HepG2 (cell line): ENCODE measurements around the gene SEMA3B. TPM values are rescaled to one million over a fixed set of nuclear protein-coding genes. Genes with fewer than 3 reads are reported as not detected.

ENCODE experiments used
- BRD4 ChIP-seq: sonication (generic); formaldehyde crosslinking; IDR thresholded peaks from 2 replicates; pipeline ENCODE4 v1.4.0; 2020; ENCODE audit warnings: missing genetic modification reagents
- CCAR2 ChIP-seq: fragments of 200-400 bp; formaldehyde crosslinking; optimal IDR thresholded peaks from 2 replicates; pipeline ENCODE3; 2018; ENCODE audit warnings: low read depth, mild to moderate bottlenecking, low read length, moderate library complexity
- E2F5 ChIP-seq: sonication (generic); formaldehyde crosslinking; conservative IDR thresholded peaks from 2 replicates; pipeline ENCODE4 v1.4.0; 2020; ENCODE audit warnings: missing genetic modification reagents
- ELK4 ChIP-seq: sonication (generic); formaldehyde crosslinking; IDR thresholded peaks from 2 replicates; pipeline ENCODE4 v1.9.0; 2021; ENCODE audit warnings: missing genetic modification reagents, borderline replicate concordance
- GPBP1L1 ChIP-seq: sonication (generic); formaldehyde crosslinking; IDR thresholded peaks from 2 replicates; pipeline ENCODE4 v1.5.0; 2020; ENCODE audit warnings: mild to moderate bottlenecking, missing genetic modification reagents
- HDAC1 ChIP-seq: sonication (generic); formaldehyde crosslinking; IDR thresholded peaks from 2 replicates; pipeline ENCODE4 v1.5.1; 2020; ENCODE audit warnings: mild to moderate bottlenecking, missing genetic modification reagents
- HNRNPK ChIP-seq: fragments of 200-400 bp; formaldehyde crosslinking; IDR thresholded peaks from 2 replicates; pipeline ENCODE4 v1.6.1; 2018; ENCODE audit warnings: low read length, low read depth, moderate library complexity, mild to moderate bottlenecking; ENCODE audit not compliant: poor library complexity, severe bottlenecking
- MYC ChIP-seq: sonication (generic); formaldehyde crosslinking; IDR thresholded peaks from 2 replicates; pipeline ENCODE4 v1.9.0; 2021; ENCODE audit warnings: missing genetic modification reagents, borderline replicate concordance
- NR3C1 ChIP-seq: sonication (generic); formaldehyde crosslinking; IDR thresholded peaks from 2 replicates; pipeline ENCODE4 v1.4.0; 2020; ENCODE audit warnings: missing genetic modification reagents
- PHF20 ChIP-seq: sonication (generic); formaldehyde crosslinking; IDR thresholded peaks from 2 replicates; pipeline ENCODE4 v1.5.0; 2020; ENCODE audit warnings: mild to moderate bottlenecking, missing genetic modification reagents
- SIN3A ChIP-seq: IDR thresholded peaks from 2 replicates; pipeline ENCODE4 v1.6.1; 2011; ENCODE audit warnings: low read depth, mild to moderate bottlenecking, control low read depth, low read length, borderline replicate concordance
- SOX13 ChIP-seq, 3 experiments: fragments of 450-650 bp in 1 of 3; sonication (generic) in 1 of 3; formaldehyde crosslinking in 1 of 3; IDR thresholded peaks in 2 of 3; conservative IDR thresholded peaks in 1 of 3; 2 replicates each; pipeline versions ENCODE4 v1.5.0 to v1.6.1; 2016 to 2020; ENCODE audit warnings: antibody characterized with exemption in 1 of 3, mild to moderate bottlenecking in 1 of 3, missing compliant biosample characterization in 1 of 3, missing genetic modification reagents in 1 of 3, moderate library complexity in 1 of 3
- SP2 ChIP-seq: sonication (generic); formaldehyde crosslinking; IDR thresholded peaks from 2 replicates; pipeline ENCODE4 v1.5.1; 2020; ENCODE audit warnings: mild to moderate bottlenecking, missing genetic modification reagents
- ZBTB8A ChIP-seq: sonication (generic); formaldehyde crosslinking; IDR thresholded peaks from 2 replicates; pipeline ENCODE4 v1.4.0; 2020; ENCODE audit warnings: mild to moderate bottlenecking, low read depth, missing genetic modification reagents, borderline replicate concordance
- ZFP90 ChIP-seq: sonication (generic); formaldehyde crosslinking; IDR thresholded peaks from 2 replicates; pipeline ENCODE4 v1.8.0; 2022; ENCODE audit warnings: missing genetic modification reagents, mild to moderate bottlenecking, inconsistent platforms, borderline replicate concordance
- ZNF292 ChIP-seq: sonication (generic); formaldehyde crosslinking; IDR thresholded peaks from 2 replicates; pipeline ENCODE4 v1.8.1; 2022; ENCODE audit warnings: mild to moderate bottlenecking, low read depth, missing genetic modification reagents, borderline replicate concordance
- ZNF598 ChIP-seq: sonication (generic); formaldehyde crosslinking; IDR thresholded peaks from 2 replicates; pipeline ENCODE4 v1.5.1; 2020; ENCODE audit warnings: mild to moderate bottlenecking, missing genetic modification reagents, borderline replicate concordance
- polyA plus RNA-seq, 8 experiments: library from polyadenylated mRNA; depleted of rRNA in 3 of 8; stranded (reverse) in 7 of 8; unstranded in 1 of 8; fragments of >200 nt; fragmentation: Illumina TruSeq in 4 of 8; extraction: Trizol in 4 of 8; gene quantifications; 2 replicates each; pipeline versions ENCODE4 v1.2.1 to v1.2.3, GENCODE V29; 2011 to 2016; ENCODE audit warnings: low read depth in 4 of 8, missing spikeins in 1 of 8, mixed read lengths in 1 of 8; ENCODE audit not compliant: insufficient read depth in 1 of 8
- total RNA-seq, 5 experiments: library from RNA; depleted of rRNA; stranded (reverse); fragments of >200 nt; fragmentation: Illumina TruSeq; extraction: Trizol; gene quantifications; 2 replicates each; pipeline ENCODE4 v1.2.3, GENCODE V29; 2016; ENCODE audit warnings: low read depth in 1 of 5
- TF ChIP-seq, protein P1 (sequence below): sonication (generic); formaldehyde crosslinking; IDR thresholded peaks from 2 replicates; pipeline ENCODE4 v1.4.0; 2020; ENCODE audit warnings: mild to moderate bottlenecking, missing genetic modification reagents
- TF ChIP-seq, protein P2 (sequence below): sonication (generic); formaldehyde crosslinking; IDR thresholded peaks from 2 replicates; pipeline ENCODE4 v1.4.0; 2020; ENCODE audit warnings: mild to moderate bottlenecking, missing genetic modification reagents
- TF ChIP-seq, protein P3 (sequence below): IDR thresholded peaks from 2 replicates; pipeline ENCODE4 v1.6.1; 2012; ENCODE audit warnings: low read depth, low read length, improper control_type of control experiment

The SEMA3B gene
- total and polyA plus RNA-seq, 2 of the 13 experiments (the other 11 are each of a cell fraction or from before 2014, with no cell fraction given) = 93.2 to 158 TPM

GRCh38 chr3:50303013-50303815 is 34.3 kb downstream of the SEMA3B start, which contains the start of gene HYAL1 (continued):
- TF ChIP-seq, protein P1, sequence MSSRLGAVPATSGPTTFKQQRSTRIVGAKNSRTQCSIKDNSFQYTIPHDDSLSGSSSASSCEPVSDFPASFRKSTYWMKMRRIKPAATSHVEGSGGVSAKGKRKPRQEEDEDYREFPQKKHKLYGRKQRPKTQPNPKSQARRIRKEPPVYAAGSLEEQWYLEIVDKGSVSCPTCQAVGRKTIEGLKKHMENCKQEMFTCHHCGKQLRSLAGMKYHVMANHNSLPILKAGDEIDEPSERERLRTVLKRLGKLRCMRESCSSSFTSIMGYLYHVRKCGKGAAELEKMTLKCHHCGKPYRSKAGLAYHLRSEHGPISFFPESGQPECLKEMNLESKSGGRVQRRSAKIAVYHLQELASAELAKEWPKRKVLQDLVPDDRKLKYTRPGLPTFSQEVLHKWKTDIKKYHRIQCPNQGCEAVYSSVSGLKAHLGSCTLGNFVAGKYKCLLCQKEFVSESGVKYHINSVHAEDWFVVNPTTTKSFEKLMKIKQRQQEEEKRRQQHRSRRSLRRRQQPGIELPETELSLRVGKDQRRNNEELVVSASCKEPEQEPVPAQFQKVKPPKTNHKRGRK (CRISPR knock-in tag) = no peak
- no peak for TF ChIP-seq HNRNPK
- peak; percentile 78; the same call in 1 of the 2 replicates for TF ChIP-seq ZNF598 (CRISPR knock-in tag)
- TF ChIP-seq BRD4 (CRISPR knock-in tag) = 0 out of 2 replicates have a peak, but pooled peaks have one; percentile 4
- TF ChIP-seq SP2 = no peak
- TF ChIP-seq GPBP1L1 (CRISPR knock-in tag) = no peak
- no peak for TF ChIP-seq NR3C1 (CRISPR knock-in tag)
- TF ChIP-seq ELK4 (CRISPR knock-in tag) = no peak
- peak; percentile 83 for TF ChIP-seq HDAC1 (CRISPR knock-in tag)
- TF ChIP-seq PHF20 (CRISPR knock-in tag) = peak; percentile 58; the same call in 1 of the 2 replicates
- TF ChIP-seq ZBTB8A (CRISPR knock-in tag) = no peak
- peak; percentile 62; the same call in 1 of the 2 replicates for TF ChIP-seq ZNF292 (CRISPR knock-in tag)
- peak; percentile 64; the same call in 1 of the 2 replicates for TF ChIP-seq ZFP90
- TF ChIP-seq, protein P2, sequence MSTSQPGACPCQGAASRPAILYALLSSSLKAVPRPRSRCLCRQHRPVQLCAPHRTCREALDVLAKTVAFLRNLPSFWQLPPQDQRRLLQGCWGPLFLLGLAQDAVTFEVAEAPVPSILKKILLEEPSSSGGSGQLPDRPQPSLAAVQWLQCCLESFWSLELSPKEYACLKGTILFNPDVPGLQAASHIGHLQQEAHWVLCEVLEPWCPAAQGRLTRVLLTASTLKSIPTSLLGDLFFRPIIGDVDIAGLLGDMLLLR (CRISPR knock-in tag) = peak; percentile 88
- TF ChIP-seq SIN3A = peak; percentile 72; the same call in 1 of the 2 replicates
- TF ChIP-seq, protein P3, sequence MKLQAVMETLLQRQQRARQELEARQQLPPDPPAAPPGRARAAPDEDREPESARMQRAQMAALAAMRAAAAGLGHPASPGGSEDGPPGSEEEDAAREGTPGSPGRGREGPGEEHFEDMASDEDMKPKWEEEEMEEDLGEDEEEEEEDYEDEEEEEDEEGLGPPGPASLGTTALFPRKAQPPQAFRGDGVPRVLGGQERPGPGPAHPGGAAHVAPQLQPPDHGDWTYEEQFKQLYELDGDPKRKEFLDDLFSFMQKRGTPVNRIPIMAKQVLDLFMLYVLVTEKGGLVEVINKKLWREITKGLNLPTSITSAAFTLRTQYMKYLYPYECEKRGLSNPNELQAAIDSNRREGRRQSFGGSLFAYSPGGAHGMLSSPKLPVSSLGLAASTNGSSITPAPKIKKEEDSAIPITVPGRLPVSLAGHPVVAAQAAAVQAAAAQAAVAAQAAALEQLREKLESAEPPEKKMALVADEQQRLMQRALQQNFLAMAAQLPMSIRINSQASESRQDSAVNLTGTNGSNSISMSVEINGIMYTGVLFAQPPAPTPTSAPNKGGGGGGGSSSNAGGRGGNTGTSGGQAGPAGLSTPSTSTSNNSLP = no peak; the same call in 1 of the 2 replicates
- TF ChIP-seq MYC = peak; percentile 86
- TF ChIP-seq E2F5 (CRISPR knock-in tag) = peak; percentile 76
- TF ChIP-seq CCAR2 = no peak
- TF ChIP-seq SOX13 (IDR thresholded peaks at IDR 0.05) = no peak
- TF ChIP-seq SOX13 (CRISPR knock-in tag; conservative IDR thresholded peaks at IDR 0.05 in 1 of 2, IDR thresholded peaks at IDR 0.05 in 1 of 2) = peak in 1 of 2 experiments; percentile 22; a peak in 1 of 4 replicates
